ENCODE results near the gene LAYN. TPM values are rescaled to one million over a fixed set of nuclear protein-coding genes. Genes with fewer than 3 reads are reported as not detected.

The LAYN gene
- total and polyA plus RNA-seq, 5 donors, result 5.0 to 7.8 (median 5.8) TPM

DNA sequence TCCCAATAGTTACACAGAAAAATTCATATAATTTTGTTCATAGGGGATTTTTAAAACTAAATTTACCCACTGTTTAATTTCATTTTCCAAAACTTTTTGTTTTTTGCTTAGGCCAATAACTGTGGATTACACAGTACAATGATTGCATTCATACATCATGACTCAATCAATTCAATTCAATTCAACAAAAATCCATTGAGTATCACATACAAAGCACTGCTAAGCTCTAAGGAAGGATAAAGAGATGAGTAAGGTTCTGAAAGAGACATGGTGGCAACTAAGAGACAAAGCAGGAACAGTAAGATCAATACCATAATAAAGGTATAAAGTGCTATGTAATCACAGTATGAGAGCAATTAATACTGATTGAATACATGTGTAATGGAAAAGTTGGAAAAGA lies 9.4 kb upstream of the LAYN start:
- ATAC-seq, result no peak
- H3K27ac ChIP-seq (ENCODE audit: low read length), result no peak overlapping the region
- no peaks in the 10 kb centered on the region for H3K9me3 ChIP-seq (ENCODE audit: control insufficient read depth, low read length)
- no peak for DNase-seq
- H3K4me3 ChIP-seq (ENCODE audit: low read length), result no peak overlapping the region
- H3K27me3 ChIP-seq (ENCODE audit: control insufficient read depth, insufficient read depth), result no peaks in the 10 kb centered on the region
- intact Hi-C loops (cut with DNase I), result no loop called here
- H3K4me1 ChIP-seq (ENCODE audit: control insufficient read depth, insufficient read depth, low read length), result no peaks in the 10 kb centered on the region

DNA sequence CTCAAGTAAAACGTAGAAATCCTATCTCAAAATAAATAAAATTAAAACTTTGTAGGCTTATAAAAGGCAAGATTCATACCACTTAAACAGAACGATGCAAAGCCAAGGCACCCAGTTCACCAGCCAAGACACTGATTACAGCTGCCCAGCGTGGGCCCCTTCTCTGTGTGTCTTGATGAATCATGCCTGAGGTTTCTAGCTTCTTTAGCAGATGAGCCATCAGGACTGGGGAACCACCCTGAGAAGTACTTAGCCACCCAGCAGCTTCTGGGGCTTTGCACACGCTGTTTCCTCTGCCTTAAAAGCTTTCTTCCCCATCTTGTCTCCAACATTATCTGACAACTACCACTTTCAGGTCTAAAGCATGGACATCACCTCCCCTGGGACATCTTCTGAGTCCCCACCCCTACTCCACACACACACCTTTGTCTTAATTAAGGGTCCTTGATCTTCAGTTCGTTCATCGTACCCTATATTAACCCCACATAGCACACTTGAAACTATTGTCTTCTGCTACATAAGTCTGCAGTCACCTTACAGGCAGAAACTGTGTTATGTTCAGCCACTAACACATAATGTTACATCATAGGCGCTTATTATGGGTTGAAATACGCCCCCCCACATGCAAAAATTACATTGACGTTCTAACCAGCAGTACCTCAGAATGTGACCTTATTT lies 8.7 kb upstream of the LAYN start:
- 76% methylated on average over 9 of the region's 9 CpGs for WGBS

DNA sequence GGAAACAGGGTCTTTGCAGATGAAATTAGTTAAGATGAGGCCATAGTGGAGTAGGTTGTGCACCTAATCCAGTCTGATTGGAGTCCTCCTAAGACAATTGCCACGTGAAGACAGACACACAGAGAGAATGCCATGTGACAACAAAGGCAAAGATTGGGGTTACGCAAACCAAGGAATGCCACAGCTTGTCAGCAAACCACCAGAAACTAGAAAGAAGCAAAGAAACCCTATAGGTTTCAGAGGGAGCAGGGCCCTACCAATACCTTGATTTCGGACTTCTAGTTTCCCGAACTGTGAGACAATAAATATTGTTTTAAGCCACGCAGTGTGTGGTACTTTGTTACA lies 8.2 kb upstream of the LAYN start:
- intact Hi-C loops (cut with DNase I), result no loop called here
- 82% methylated on average over 5 of the region's 5 CpGs for WGBS
- DNase-seq (no peak), ATAC-seq (no peak)
- no peaks in the 10 kb centered on the region for H3K9me3 ChIP-seq (ENCODE audit: control insufficient read depth, low read length)
- H3K4me3 ChIP-seq (ENCODE audit: low read length), result no peak overlapping the region
- no peak overlapping the region for H3K27ac ChIP-seq (ENCODE audit: low read length)
- no peaks in the 10 kb centered on the region for H3K27me3 ChIP-seq (ENCODE audit: control insufficient read depth, insufficient read depth)
- no peaks in the 10 kb centered on the region for H3K4me1 ChIP-seq (ENCODE audit: control insufficient read depth, insufficient read depth, low read length)

More for the DNA sequence above, 8.7 kb upstream of the LAYN start:
- Histone ChIP-seq H3K4me3 (ENCODE audit: low read length) (no peak overlapping the region), H3K9me3 (ENCODE audit: control insufficient read depth, low read length) (no peaks in the 10 kb centered on the region), H3K27me3 (ENCODE audit: control insufficient read depth, insufficient read depth) (no peaks in the 10 kb centered on the region), H3K27ac (ENCODE audit: low read length) (no peak overlapping the region), H3K4me1 (ENCODE audit: control insufficient read depth, insufficient read depth, low read length) (no peaks in the 10 kb centered on the region)
- intact Hi-C loops (cut with DNase I), result no loop called here
- DNase-seq, result no peak
- ATAC-seq, result no peak

DNA sequence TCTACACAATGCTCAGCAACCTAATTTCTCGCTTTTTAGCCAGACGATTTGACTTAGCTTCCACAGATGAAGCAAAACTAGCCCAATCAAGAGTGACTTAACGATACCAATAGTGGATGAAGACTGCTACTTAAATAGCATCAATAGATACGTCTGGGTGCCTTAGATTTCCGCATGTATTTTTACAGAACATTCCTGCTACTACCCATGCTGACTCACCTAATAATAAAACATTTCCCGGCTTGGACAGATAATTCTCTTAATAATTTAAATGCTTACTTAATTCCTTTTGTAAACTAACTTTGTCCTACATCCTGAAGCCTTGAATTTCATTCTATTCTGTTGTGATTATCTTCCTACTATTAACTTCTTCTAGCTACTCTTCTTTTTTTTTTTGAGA lies 5.2 kb upstream of the LAYN start:
- intact Hi-C loops (cut with DNase I), result no loop called here
- Histone ChIP-seq H3K27ac (ENCODE audit: low read length) (no peak overlapping the region), H3K9me3 (ENCODE audit: control insufficient read depth, low read length) (no peaks in the 10 kb centered on the region), H3K27me3 (ENCODE audit: control insufficient read depth, insufficient read depth) (no peaks in the 10 kb centered on the region), H3K4me3 (ENCODE audit: low read length) (no peak overlapping the region), H3K4me1 (ENCODE audit: control insufficient read depth, insufficient read depth, low read length) (peaks cover 3% of the 10 kb centered on the region)
- WGBS, result 88% methylated on average over 6 of the region's 6 CpGs
- DNase-seq, result no peak
- no peak for ATAC-seq

DNA sequence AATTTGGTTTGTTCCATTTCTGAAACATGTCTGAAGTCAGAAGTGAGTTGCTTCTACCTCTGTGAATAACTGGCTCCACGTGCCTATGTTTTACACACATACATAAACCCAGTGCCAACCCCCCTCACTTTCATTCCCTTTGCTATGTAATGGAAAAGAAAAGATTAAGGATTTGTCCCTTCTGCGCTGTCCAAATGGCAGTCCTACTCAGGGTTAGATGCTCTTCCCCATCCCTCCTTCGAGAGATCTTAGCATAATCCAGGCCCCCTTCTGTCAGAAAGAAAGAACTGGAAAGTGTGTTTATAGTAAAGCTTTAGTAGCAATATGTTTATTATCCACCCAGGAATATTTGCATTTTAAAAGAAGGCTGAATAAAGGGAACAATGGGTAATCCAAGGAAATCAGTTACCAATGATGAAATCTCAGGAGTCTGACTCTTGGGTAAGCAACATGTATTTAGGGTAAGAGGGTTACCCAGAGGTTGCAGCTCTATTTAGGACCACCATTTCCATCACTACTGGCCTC lies 3.1 kb upstream of the LAYN start:
- Histone ChIP-seq H3K4me3 (ENCODE audit: low read length) (no peak overlapping the region), H3K9me3 (ENCODE audit: control insufficient read depth, low read length) (no peaks in the 10 kb centered on the region), H3K27ac (ENCODE audit: low read length) (no peak overlapping the region), H3K27me3 (ENCODE audit: control insufficient read depth, insufficient read depth) (no peaks in the 10 kb centered on the region), H3K4me1 (ENCODE audit: control insufficient read depth, insufficient read depth, low read length) (peaks cover 3% of the 10 kb centered on the region)
- intact Hi-C loops (cut with DNase I), result no loop called here
- DNase-seq (no peak), ATAC-seq (no peak)
- whole genome bisulfite sequencing, result 76% methylated on average over 3 of the region's 3 CpGs

DNA sequence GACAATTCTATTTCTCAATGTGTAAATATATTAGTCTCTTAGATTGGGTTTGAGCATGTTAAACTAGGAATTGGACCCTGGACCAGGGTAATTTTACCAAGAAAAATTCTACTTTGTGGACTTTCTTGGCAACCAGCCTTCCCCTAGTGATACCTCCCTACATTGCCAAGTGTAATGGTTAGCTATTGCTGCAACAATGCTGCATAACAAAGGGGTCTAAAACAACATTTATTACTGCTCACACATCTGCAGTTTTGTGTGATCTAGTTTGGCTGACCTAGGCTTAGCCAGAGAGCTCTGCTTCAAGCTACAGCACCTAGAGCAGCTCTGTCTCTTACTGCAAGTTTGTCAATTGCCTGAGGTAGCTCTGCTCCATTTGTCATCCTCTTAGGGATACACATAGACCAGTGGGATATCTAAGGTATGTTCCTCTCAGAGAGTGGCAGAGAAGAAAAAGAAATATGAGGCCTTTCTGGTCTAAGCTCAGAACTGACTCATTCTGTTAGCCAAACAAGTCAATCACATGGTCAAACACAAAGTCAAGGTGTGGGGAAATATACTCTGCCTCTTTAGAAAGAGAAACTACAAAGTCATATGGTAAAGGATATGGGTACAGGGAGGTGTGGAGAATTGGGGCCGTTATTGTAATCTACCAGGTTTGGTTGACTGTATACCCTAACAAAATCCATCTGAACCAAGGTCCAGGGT lies 2.0 kb upstream of the LAYN start:
- no peak overlapping the region for H3K4me3 ChIP-seq (ENCODE audit: low read length)
- intact Hi-C loops (cut with DNase I), result no loop called here
- peaks cover 3% of the 10 kb centered on the region for H3K4me1 ChIP-seq (ENCODE audit: control insufficient read depth, insufficient read depth, low read length)
- no peaks in the 10 kb centered on the region for H3K9me3 ChIP-seq (ENCODE audit: control insufficient read depth, low read length)
- ATAC-seq (no peak), DNase-seq (no peak)
- H3K27ac ChIP-seq (ENCODE audit: low read length), result no peak overlapping the region
- no peaks in the 10 kb centered on the region for H3K27me3 ChIP-seq (ENCODE audit: control insufficient read depth, insufficient read depth)
- 92% methylated on average over 1 of the region's 1 CpG for WGBS

DNA sequence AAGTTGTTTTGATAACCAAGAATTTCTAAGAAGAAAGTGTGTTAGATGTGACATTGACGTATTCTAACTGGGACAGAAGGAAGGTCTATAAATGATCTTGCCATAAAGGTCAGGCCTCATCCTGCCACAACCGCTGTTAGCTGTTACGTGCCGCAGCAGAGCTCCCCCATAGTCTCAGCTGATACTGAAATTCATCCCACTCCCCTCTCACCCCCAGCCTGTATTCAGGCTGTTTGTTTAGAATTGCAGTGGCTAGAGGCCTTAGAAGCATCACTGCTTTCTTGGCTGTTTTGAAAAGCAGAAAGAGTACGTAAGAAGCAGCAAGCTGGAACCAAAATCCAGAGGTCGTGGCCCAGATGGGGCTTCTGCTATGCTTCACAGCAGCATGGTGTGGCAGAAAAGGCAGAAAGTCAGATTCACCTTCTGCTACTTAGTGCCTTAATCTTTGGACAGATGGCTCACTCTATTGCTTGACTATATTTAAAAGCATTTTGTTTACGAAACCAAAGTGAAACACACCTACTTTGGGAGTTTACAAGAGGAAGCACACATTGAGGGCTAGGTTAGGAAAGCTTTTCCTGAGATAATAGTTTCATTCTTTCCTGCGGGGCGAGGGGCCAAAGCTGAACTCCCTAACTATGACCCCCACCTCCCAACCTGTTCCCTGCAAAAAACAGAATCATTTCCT lies 950 bp upstream of the LAYN start:
- no peak for ATAC-seq
- intact Hi-C loops (cut with DNase I), result no loop called here
- H3K4me1 ChIP-seq (ENCODE audit: control insufficient read depth, insufficient read depth, low read length), result peaks cover 3% of the 10 kb centered on the region
- no peaks in the 10 kb centered on the region for H3K27me3 ChIP-seq (ENCODE audit: control insufficient read depth, insufficient read depth)
- WGBS, result 70% methylated on average over 9 of the region's 9 CpGs
- no peaks in the 10 kb centered on the region for H3K9me3 ChIP-seq (ENCODE audit: control insufficient read depth, low read length)
- DNase-seq, result no peak
- H3K4me3 ChIP-seq (ENCODE audit: low read length), result peak overlapping the region; percentile 45
- peak overlapping the region; percentile 24 for H3K27ac ChIP-seq (ENCODE audit: low read length)

DNA sequence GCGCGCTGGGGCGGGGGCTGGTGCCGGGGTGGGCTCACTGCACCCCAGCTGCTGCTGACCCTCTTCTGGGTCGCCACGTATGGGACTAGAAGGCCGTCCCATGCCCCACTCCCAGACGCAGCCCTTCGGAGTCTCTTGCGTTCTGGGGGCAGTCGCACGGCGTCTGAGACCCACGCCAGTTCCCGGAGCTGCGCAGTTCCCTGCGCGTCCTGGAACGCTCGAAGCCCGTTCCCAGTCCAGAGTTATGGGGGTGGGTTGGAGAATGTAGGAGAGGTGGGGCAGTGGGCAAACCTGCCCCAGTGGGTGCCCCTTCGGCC lies 375 bp downstream of the LAYN start:
- ATAC-seq, result peak; percentile 35 to 50
- peak in 1 of 3 donors; percentile 28 for DNase-seq
- H3K4me3 ChIP-seq (ENCODE audit: low read length), result peak overlapping the region; percentile 45
- H3K27me3 ChIP-seq (ENCODE audit: control insufficient read depth, insufficient read depth), result no peaks in the 10 kb centered on the region
- no peaks in the 10 kb centered on the region for H3K9me3 ChIP-seq (ENCODE audit: control insufficient read depth, low read length)
- 2% methylated on average over 22 of the region's 22 CpGs for WGBS
- peak overlapping the region; percentile 23 for H3K27ac ChIP-seq (ENCODE audit: low read length)
- intact Hi-C loops (cut with DNase I), result no loop called here
- peaks cover 3% of the 10 kb centered on the region for H3K4me1 ChIP-seq (ENCODE audit: control insufficient read depth, insufficient read depth, low read length)

DNA sequence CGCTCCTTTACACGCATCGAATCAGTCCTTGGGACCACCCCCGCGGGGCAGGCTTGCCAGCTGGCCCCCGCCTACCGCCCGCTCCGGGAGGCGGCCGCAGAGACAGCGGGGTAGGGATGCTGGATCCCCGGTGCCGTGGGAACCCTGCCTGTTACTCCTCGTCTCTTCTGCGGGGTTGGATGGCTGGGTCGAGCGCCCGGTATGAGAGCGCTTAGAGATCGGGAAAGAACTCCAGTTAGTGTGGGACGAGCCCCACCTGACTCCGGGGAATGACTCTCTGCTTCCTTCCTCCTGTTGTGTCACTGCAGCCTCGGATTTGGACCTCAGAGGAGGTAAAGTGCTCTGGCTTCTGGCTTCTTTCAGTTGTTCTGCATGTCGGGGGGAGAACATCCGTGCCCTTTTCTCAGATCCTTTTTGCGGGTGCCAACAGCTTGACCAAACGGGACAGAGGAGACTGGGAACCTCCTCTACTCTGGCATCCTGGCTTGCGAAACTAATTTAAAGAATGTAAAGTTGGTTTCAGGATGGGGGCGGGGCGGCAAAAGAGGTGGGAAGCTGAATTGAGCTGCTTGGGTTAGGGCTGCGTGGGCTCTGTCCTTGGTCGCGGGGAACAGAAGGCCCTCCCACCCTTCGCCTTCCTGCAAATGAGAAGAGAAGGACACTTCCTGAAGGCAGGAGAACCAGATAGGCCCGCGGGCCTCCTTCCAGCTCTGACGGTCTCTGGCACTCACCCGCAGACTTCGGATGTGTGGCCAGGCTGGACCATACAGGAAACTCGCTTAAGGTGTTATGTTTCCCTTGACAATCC lies 938 bp downstream of the LAYN start:
- H3K27ac ChIP-seq (ENCODE audit: low read length), result peak overlapping the region; percentile 23
- DNase-seq (peak; percentile 66 to 88 (median 78)), ATAC-seq (peak; percentile 81 to 82)
- H3K27me3 ChIP-seq (ENCODE audit: control insufficient read depth, insufficient read depth), result no peaks in the 10 kb centered on the region
- intact Hi-C loops (cut with DNase I), result no loop called here
- peaks cover 3% of the 10 kb centered on the region for H3K4me1 ChIP-seq (ENCODE audit: control insufficient read depth, insufficient read depth, low read length)
- H3K4me3 ChIP-seq (ENCODE audit: low read length), result peak overlapping the region; percentile 45
- WGBS, result 5% methylated on average over 41 of the region's 41 CpGs
- H3K9me3 ChIP-seq (ENCODE audit: control insufficient read depth, low read length), result no peaks in the 10 kb centered on the region

DNA sequence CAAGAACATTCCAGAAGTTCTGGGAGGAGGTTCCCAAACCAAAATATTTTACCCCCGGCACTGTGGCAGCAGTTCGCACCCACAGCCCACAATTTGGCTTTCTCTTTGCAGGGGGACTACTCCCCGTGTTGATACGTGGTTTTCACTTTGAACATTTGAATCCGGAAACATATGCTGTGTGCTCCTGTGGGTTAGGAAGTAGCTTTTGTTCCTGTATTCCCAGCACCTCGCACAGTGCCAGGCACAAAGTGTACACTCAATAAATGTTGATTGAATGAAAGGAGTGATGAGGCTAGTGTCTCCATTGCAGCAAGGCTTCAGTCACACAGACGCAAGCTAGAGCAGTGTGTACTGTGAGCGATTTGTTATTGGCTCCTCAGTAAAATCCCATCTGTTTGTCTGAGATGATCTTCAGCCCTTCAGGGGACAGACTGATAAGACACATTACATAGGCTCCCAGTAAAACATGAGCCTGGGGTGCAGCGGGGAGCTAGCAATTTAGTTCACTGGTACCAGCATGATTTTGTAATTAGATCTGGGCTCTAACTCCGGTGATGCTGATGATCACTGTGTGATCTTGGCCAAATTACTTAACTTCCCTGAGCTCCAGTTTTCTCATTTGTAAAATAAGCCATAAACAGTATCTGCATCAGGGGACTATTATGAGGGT lies 2.2 kb downstream of the LAYN start:
- Histone ChIP-seq H3K9me3 (ENCODE audit: control insufficient read depth, low read length) (no peaks in the 10 kb centered on the region), H3K27me3 (ENCODE audit: control insufficient read depth, insufficient read depth) (no peaks in the 10 kb centered on the region), H3K4me3 (ENCODE audit: low read length) (no peak overlapping the region), H3K27ac (ENCODE audit: low read length) (no peak overlapping the region), H3K4me1 (ENCODE audit: control insufficient read depth, insufficient read depth, low read length) (peaks cover 3% of the 10 kb centered on the region)
- DNase-seq (no peak), ATAC-seq (no peak)
- 68% methylated on average over 10 of the region's 10 CpGs for WGBS
- intact Hi-C loops (cut with DNase I), result no loop called here
